K562 (cell line): ENCODE data around the gene URM1. TPM values are rescaled to one million over a fixed set of nuclear protein-coding genes. Genes with fewer than 3 reads are reported as not detected.

Experiments
- ARID2 ChIP-seq: fragments of 450-650 bp; IDR thresholded peaks from 2 replicates; pipeline ENCODE4 v1.6.1; 2017; ENCODE audit warnings: antibody characterized with exemption, mild to moderate bottlenecking
- BRCA1 ChIP-seq, 2 experiments: fragments of 450-650 bp in 1 of 2; sonication (generic) in 1 of 2; formaldehyde crosslinking in 1 of 2; IDR thresholded peaks; 2 replicates each; pipeline versions ENCODE4 v1.5.0 to v1.6.1; 2017 to 2020; ENCODE audit warnings: mild to moderate bottlenecking in 1 of 2, missing genetic modification reagents in 1 of 2
- FOXK1 ChIP-seq: sonication (generic); formaldehyde crosslinking; IDR thresholded peaks from 2 replicates; pipeline ENCODE4 v1.8.0; 2022; ENCODE audit warnings: missing genetic modification reagents, mild to moderate bottlenecking, borderline replicate concordance
- GABPB1 ChIP-seq: sonication (generic); formaldehyde crosslinking; IDR thresholded peaks from 2 replicates; pipeline ENCODE4 v1.8.0; 2022; ENCODE audit warnings: mild to moderate bottlenecking, missing genetic modification reagents
- HDGF ChIP-seq: fragments of 450-650 bp; IDR thresholded peaks from 2 replicates; pipeline ENCODE4 v1.6.1; 2016
- KDM5B ChIP-seq: fragments of 200-600 bp; sonication (generic); IDR thresholded peaks from 2 replicates; pipeline ENCODE4 v1.6.1; 2012; ENCODE audit warnings: low read depth, mild to moderate bottlenecking, moderate library complexity, low read length, control low read depth, inconsistent platforms; ENCODE audit not compliant: insufficient replicate concordance
- KLF16 ChIP-seq: IDR thresholded peaks from 2 replicates; pipeline ENCODE4 v1.6.1; 2016; ENCODE audit warnings: antibody characterized with exemption
- MCM7 ChIP-seq, 2 experiments: fragments of 450-650 bp; IDR thresholded peaks; 2 replicates each; pipeline ENCODE4 v1.6.1; 2016 to 2018
- MEF2A ChIP-seq: IDR thresholded peaks from 2 replicates; pipeline ENCODE4 v1.6.1; 2011; ENCODE audit warnings: low read depth, mild to moderate bottlenecking, low read length, moderate library complexity; ENCODE audit not compliant: control insufficient read depth
- MLLT1 ChIP-seq, 2 experiments: fragments of 450-650 bp; IDR thresholded peaks; 2 replicates each; pipeline ENCODE4 v1.6.1; 2016
- MLX ChIP-seq, 2 experiments: fragments of 450-650 bp in 1 of 2; sonication (generic) in 1 of 2; formaldehyde crosslinking; conservative IDR thresholded peaks; 2 replicates each; pipeline versions ENCODE4 v1.4.0 to v1.8.1; 2020 to 2022; ENCODE audit warnings: mild to moderate bottlenecking in 1 of 2, missing genetic modification reagents in 1 of 2
- NFRKB ChIP-seq: fragments of 450-650 bp; IDR thresholded peaks from 2 replicates; pipeline ENCODE4 v1.6.1; 2016; ENCODE audit warnings: low read depth
- NR2C2 ChIP-seq, 2 experiments: fragments of 200-800 bp in 1 of 2; sonication (Bioruptor generic) in 1 of 2; sonication (generic) in 1 of 2; formaldehyde crosslinking in 1 of 2; IDR thresholded peaks; 2 replicates each; pipeline versions ENCODE4 v1.6.1 to v1.8.0; 2016 to 2022; ENCODE audit warnings: mild to moderate bottlenecking in 1 of 2, missing compliant biosample characterization in 1 of 2, missing genetic modification characterization in 1 of 2, missing genetic modification reagents in 1 of 2
- PHF21A ChIP-seq: fragments of 450-650 bp; IDR thresholded peaks from 2 replicates; pipeline ENCODE4 v1.6.1; 2017; ENCODE audit warnings: low read depth, borderline replicate concordance
- SNRNP70 ChIP-seq: fragments of 200-400 bp; formaldehyde crosslinking; optimal IDR thresholded peaks from 2 replicates; pipeline ENCODE3; 2017; ENCODE audit warnings: low read depth, low read length
- SRSF1 ChIP-seq: fragments of 200-400 bp; formaldehyde crosslinking; IDR thresholded peaks from 2 replicates; pipeline ENCODE4 v1.6.1; 2017; ENCODE audit warnings: mild to moderate bottlenecking, low read depth, low read length, moderate library complexity
- STAG1 ChIP-seq: sonication (generic); formaldehyde crosslinking; IDR thresholded peaks from 2 replicates; pipeline ENCODE4 v1.5.0; 2020; ENCODE audit warnings: missing genetic modification reagents, borderline replicate concordance
- TEAD2 ChIP-seq: fragments of 450-650 bp; IDR thresholded peaks from 2 replicates; pipeline ENCODE4 v1.6.1; 2016; ENCODE audit warnings: missing genetic modification characterization, control low read depth, missing compliant biosample characterization
- TGIF2 ChIP-seq: sonication (generic); formaldehyde crosslinking; IDR thresholded peaks from 2 replicates; pipeline ENCODE4 v1.8.1; 2022; ENCODE audit warnings: mild to moderate bottlenecking, missing genetic modification reagents, moderate library complexity
- U2AF1 ChIP-seq: fragments of 200-400 bp; formaldehyde crosslinking; optimal IDR thresholded peaks from 2 replicates; pipeline ENCODE3; 2017; ENCODE audit warnings: mild to moderate bottlenecking, low read depth, low read length, moderate library complexity
- ZBTB34 ChIP-seq: fragments of 250-450 bp; sonication (Bioruptor Pico); IDR thresholded peaks from 2 replicates; pipeline ENCODE4 v1.8.0; 2021; ENCODE audit warnings: mild to moderate bottlenecking, moderate library complexity
- ZNF174 ChIP-seq: fragments of 250-450 bp; sonication (Bioruptor Pico); IDR thresholded peaks from 2 replicates; pipeline ENCODE4 v1.4.0; 2020; ENCODE audit warnings: mild to moderate bottlenecking
- ZNF24 ChIP-seq: fragments of 450-650 bp; IDR thresholded peaks from 2 replicates; pipeline ENCODE4 v1.6.1; 2016
- ZNF445 ChIP-seq: fragments of 250-450 bp; sonication (Bioruptor Pico); IDR thresholded peaks from 2 replicates; pipeline ENCODE4 v1.4.0; 2020; ENCODE audit warnings: low read depth, mild to moderate bottlenecking, moderate library complexity
- polyA plus RNA-seq, 8 experiments: library from polyadenylated mRNA; depleted of rRNA in 4 of 8; stranded (reverse) in 5 of 8; unstranded in 3 of 8; fragments of >200 nt; fragmentation: Nextera tagmentation in 2 of 8; fragmentation: Illumina TruSeq in 1 of 8; extraction: Ambion mirVana in 2 of 8; extraction: Trizol in 1 of 8; gene quantifications; 2 replicates each; pipeline versions ENCODE4 v1.2.1 to v1.2.3, GENCODE V29; 2011 to 2014; ENCODE audit warnings: inconsistent platforms in 1 of 8, missing spikeins in 1 of 8
- total RNA-seq, 7 experiments: library from RNA; depleted of rRNA in 6 of 7; stranded (reverse); fragments of >200 nt in 6 of 7; fragmentation: Illumina TruSeq in 2 of 7; extraction: Trizol in 2 of 7; gene quantifications; 2 replicates each; pipeline versions ENCODE4 v1.2.1 to v1.2.3, GENCODE V29; 2011 to 2021; ENCODE audit warnings: low replicate concordance in 1 of 7

The URM1 gene
- total and polyA plus RNA-seq, 9 of the 15 experiments (the other 6 are each of a cell fraction or from before 2014, with no cell fraction given): 10.1 to 88.9 (median 53.3) TPM

GRCh38 chr9:128438343-128439109, 67.4 kb downstream of the URM1 start (continued):
- TF ChIP-seq NR2C2 (CRISPR knock-in tag; IDR thresholded peaks at IDR 0.05): no peak
- TF ChIP-seq NR2C2 (tag; IDR thresholded peaks at IDR 0.05): no peak
- no peak for TF ChIP-seq PHF21A
- TF ChIP-seq ARID2: 0 out of 2 replicates have a peak, but pooled peaks have one; percentile 44
- no peak for TF ChIP-seq SRSF1
- TF ChIP-seq ZNF174 (CRISPR knock-in tag): no peak
- TF ChIP-seq GABPB1: peak; percentile 61; the same call in 1 of the 2 replicates
- no peak for TF ChIP-seq SNRNP70
- no peak for TF ChIP-seq FOXK1 (CRISPR knock-in tag)
- TF ChIP-seq KLF16: peak; percentile 53
- no peak for TF ChIP-seq MEF2A
- 0 out of 4 replicates have a peak, but pooled peaks of 1 of the 2 experiments have one; percentile 63 for TF ChIP-seq MLX (CRISPR knock-in tag; conservative IDR thresholded peaks at IDR 0.05)
- no peak for TF ChIP-seq TEAD2 (tag)
- no peak for TF ChIP-seq TGIF2 (CRISPR knock-in tag)
- TF ChIP-seq STAG1: peak; percentile 51; the same call in 1 of the 2 replicates
- no peak for TF ChIP-seq MLLT1 (IDR thresholded peaks at IDR 0.05)
- no peak for TF ChIP-seq U2AF1
- no peak for TF ChIP-seq NFRKB
- no peak for TF ChIP-seq MCM7 (IDR thresholded peaks at IDR 0.05)
- no peak for TF ChIP-seq ZNF445 (CRISPR knock-in tag)
- TF ChIP-seq ZNF24: no peak
- no peak for TF ChIP-seq ZBTB34
- no peak for TF ChIP-seq KDM5B
- no peak for TF ChIP-seq HDGF
- no peak for TF ChIP-seq BRCA1 (IDR thresholded peaks at IDR 0.05)
- TF ChIP-seq BRCA1 (CRISPR knock-in tag; IDR thresholded peaks at IDR 0.05): no peak
